GM21381 (cell line): ENCODE measurements around the gene CFD.
"Not testable (repeated sequence)": the region's sequence is repeated elsewhere in the genome, so short reads cannot be mapped to it uniquely, and the experiment has no call there.

Experiments
- ATAC-seq: cut with Tn5 transposase; IDR thresholded peaks from one replicate; pipeline ENCODE4 v1.9.1; 2021; ENCODE audit warnings: mild to moderate bottlenecking, moderate library complexity; ENCODE audit not compliant: unreplicated experiment

The CFD gene

GRCh38 chr19:870963-871401 lies 11.5 kb downstream of the CFD start:
- no peak for ATAC-seq

GRCh38 chr19:871446-872265 lies 12.2 kb downstream of the CFD start:
- ATAC-seq, result no peak

GRCh38 chr19:872266-872951 lies 12.9 kb downstream of the CFD start:
- ATAC-seq, result no peak

GRCh38 chr19:873084-873483 lies 13.6 kb downstream of the CFD start:
- no peak for ATAC-seq

- no peak for ATAC-seq
These were observed 14.1 kb downstream of the CFD start for GRCh38 chr19:873561-874041.

GRCh38 chr19:875265-875879 lies 15.9 kb downstream of the CFD start:
- no peak for ATAC-seq

GRCh38 chr19:876089-876488 lies 16.6 kb downstream of the CFD start:
- ATAC-seq, result no peak

- ATAC-seq, result no peak
These were observed 17.4 kb downstream of the CFD start for GRCh38 chr19:876780-877314.

GRCh38 chr19:877992-878660 lies 18.7 kb downstream of the CFD start:
- not testable (repeated sequence) for ATAC-seq

GRCh38 chr19:878751-879561 lies 19.5 kb downstream of the CFD start:
- ATAC-seq, result not testable (repeated sequence)

GRCh38 chr19:879711-880438 lies 20.4 kb downstream of the CFD start:
- ATAC-seq, result no peak

GRCh38 chr19:881385-882071 lies 22.1 kb downstream of the CFD start:
- ATAC-seq, result no peak

GRCh38 chr19:882871-883497 lies 23.5 kb downstream of the CFD start:
- no peak for ATAC-seq

GRCh38 chr19:883661-884211 lies 24.3 kb downstream of the CFD start:
- no peak for ATAC-seq

- no peak for ATAC-seq
These were observed 25.2 kb downstream of the CFD start for GRCh38 chr19:884420-885211.

- ATAC-seq, result no peak
These were observed 26.2 kb downstream of the CFD start for GRCh38 chr19:885536-886224.

GRCh38 chr19:887072-887471 lies 27.6 kb downstream of the CFD start:
- no peak for ATAC-seq
